MM.1S (cell line): ENCODE data around the gene OR10A5.

Source experiments
- DNase-seq: peaks from one replicate; pipeline ENCODE4 v3.0.0-alpha.2; 2015
- H2AFZ ChIP-seq: fragments of 300-600 bp; sonication (generic); 2 replicates; pipeline ENCODE4 v1.6.0; 2016; ENCODE audit warnings: antibody characterized with exemption, low read length
- H3F3A ChIP-seq: fragments of 300-600 bp; sonication (generic); 2 replicates; pipeline ENCODE4 v1.6.1; 2016; ENCODE audit warnings: mild to moderate bottlenecking, antibody characterized with exemption, low read length, moderate library complexity, mixed read lengths; ENCODE audit not compliant: insufficient read depth
- H3K27ac ChIP-seq: fragments of 300-600 bp; sonication (generic); 2 replicates; pipeline ENCODE4 v1.5.1; 2016; ENCODE audit warnings: mild to moderate bottlenecking, low read length
- H3K27me3 ChIP-seq: fragments of 300-600 bp; sonication (generic); replicated peaks from 2 replicates; pipeline ENCODE4 v1.6.0; 2016; ENCODE audit warnings: low read length; ENCODE audit not compliant: insufficient read depth
- H3K36me3 ChIP-seq: fragments of 300-600 bp; sonication (generic); replicated peaks from 2 replicates; pipeline ENCODE4 v1.6.1; 2016; ENCODE audit warnings: mild to moderate bottlenecking, low read length, mixed read lengths; ENCODE audit not compliant: insufficient read depth
- H3K4me1 ChIP-seq: fragments of 300-600 bp; sonication (generic); 2 replicates; pipeline ENCODE4 v1.6.1; 2016; ENCODE audit warnings: low read length, mixed read lengths
- H3K4me2 ChIP-seq: fragments of 300-600 bp; sonication (generic); 2 replicates; pipeline ENCODE4 v1.6.0; 2016; ENCODE audit warnings: low read depth, low read length
- H3K4me3 ChIP-seq: fragments of 300-600 bp; sonication (generic); 2 replicates; pipeline ENCODE4 v1.5.1; 2016; ENCODE audit warnings: low read length, mixed read lengths
- H3K79me2 ChIP-seq: fragments of 300-600 bp; sonication (generic); 2 replicates; pipeline ENCODE4 v1.6.1; 2016; ENCODE audit warnings: mixed run types, low read length, mixed read lengths
- H3K9ac ChIP-seq: fragments of 300-600 bp; sonication (generic); 2 replicates; pipeline ENCODE4 v1.6.1; 2016; ENCODE audit warnings: low read length, mixed read lengths
- H3K9me2 ChIP-seq: fragments of 300-600 bp; sonication (generic); replicated peaks from 2 replicates; pipeline ENCODE4 v1.6.1; 2016; ENCODE audit warnings: mild to moderate bottlenecking, low read length, mixed read lengths; ENCODE audit not compliant: insufficient read depth
- H3K9me3 ChIP-seq: fragments of 300-600 bp; sonication (generic); replicated peaks from 2 replicates; pipeline ENCODE4 v1.6.1; 2016; ENCODE audit warnings: mild to moderate bottlenecking, low read length, mixed read lengths; ENCODE audit not compliant: insufficient read depth
- H4K20me1 ChIP-seq: fragments of 300-600 bp; sonication (generic); 2 replicates; pipeline ENCODE4 v1.6.1; 2016; ENCODE audit warnings: mild to moderate bottlenecking, low read length, moderate library complexity, mixed read lengths; ENCODE audit not compliant: insufficient read depth
- EZH2 ChIP-seq: fragments of 300-600 bp; sonication (generic); optimal IDR thresholded peaks from 2 replicates; pipeline ENCODE3; 2017; ENCODE audit warnings: low read depth, mild to moderate bottlenecking, antibody characterized with exemption, low read length, mixed read lengths
- EZH2phosphoT487 ChIP-seq: fragments of 300-600 bp; sonication (generic); IDR thresholded peaks from 2 replicates; pipeline ENCODE4 v1.6.1; 2018; ENCODE audit warnings: antibody characterized with exemption, low read length
- TF ChIP-seq, protein P1 (sequence below): fragments of 300-600 bp; sonication (generic); IDR thresholded peaks from 2 replicates; pipeline ENCODE4 v1.5.1; 2016; ENCODE audit warnings: antibody characterized with exemption, low read length, mixed read lengths

The OR10A5 gene

DNA sequence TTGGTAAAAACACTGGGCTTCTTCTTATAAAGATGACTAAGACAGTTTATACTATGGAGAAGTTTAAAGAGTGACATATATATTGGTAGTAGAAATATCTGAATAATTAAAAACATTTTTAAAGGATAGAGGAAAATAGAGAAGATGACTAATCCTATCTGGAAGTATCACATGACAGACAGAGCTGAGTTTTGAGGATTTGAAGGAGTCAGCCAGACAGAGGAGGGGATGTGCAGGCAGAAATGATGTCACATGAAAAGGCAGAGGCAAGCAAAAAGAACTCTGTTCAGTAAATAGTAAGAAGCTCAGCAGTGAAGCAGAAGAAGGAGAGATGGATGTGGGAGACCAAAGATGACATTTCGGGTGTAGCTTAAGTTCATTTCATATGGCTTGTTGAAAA lies 19.0 kb downstream of the OR10A5 start:
- Histone ChIP-seq H4K20me1 (no peaks in the 10 kb centered on the region), H3K9ac (no peak overlapping the region), H3K9me3 (no peaks in the 10 kb centered on the region), H3F3A (no peaks in the 10 kb centered on the region), H3K79me2 (no peaks in the 10 kb centered on the region), H3K4me3 (no peak overlapping the region), H3K4me2 (no peak overlapping the region), H3K4me1 (peaks cover 3% of the 10 kb centered on the region; the same call in 1 of the 2 replicates), H3K27me3 (no peaks in the 10 kb centered on the region), H3K9me2 (no peaks in the 10 kb centered on the region), H3K27ac (no peak overlapping the region), H3K36me3 (no peaks in the 10 kb centered on the region), H2AFZ (no peak overlapping the region)
- no peak for TF ChIP-seq EZH2phosphoT487
- no peak for TF ChIP-seq EZH2
- TF ChIP-seq, protein P1, sequence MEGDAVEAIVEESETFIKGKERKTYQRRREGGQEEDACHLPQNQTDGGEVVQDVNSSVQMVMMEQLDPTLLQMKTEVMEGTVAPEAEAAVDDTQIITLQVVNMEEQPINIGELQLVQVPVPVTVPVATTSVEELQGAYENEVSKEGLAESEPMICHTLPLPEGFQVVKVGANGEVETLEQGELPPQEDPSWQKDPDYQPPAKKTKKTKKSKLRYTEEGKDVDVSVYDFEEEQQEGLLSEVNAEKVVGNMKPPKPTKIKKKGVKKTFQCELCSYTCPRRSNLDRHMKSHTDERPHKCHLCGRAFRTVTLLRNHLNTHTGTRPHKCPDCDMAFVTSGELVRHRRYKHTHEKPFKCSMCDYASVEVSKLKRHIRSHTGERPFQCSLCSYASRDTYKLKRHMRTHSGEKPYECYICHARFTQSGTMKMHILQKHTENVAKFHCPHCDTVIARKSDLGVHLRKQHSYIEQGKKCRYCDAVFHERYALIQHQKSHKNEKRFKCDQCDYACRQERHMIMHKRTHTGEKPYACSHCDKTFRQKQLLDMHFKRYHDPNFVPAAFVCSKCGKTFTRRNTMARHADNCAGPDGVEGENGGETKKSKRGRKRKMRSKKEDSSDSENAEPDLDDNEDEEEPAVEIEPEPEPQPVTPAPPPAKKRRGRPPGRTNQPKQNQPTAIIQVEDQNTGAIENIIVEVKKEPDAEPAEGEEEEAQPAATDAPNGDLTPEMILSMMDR, result no peak
- DNase-seq, result no peak

DNA sequence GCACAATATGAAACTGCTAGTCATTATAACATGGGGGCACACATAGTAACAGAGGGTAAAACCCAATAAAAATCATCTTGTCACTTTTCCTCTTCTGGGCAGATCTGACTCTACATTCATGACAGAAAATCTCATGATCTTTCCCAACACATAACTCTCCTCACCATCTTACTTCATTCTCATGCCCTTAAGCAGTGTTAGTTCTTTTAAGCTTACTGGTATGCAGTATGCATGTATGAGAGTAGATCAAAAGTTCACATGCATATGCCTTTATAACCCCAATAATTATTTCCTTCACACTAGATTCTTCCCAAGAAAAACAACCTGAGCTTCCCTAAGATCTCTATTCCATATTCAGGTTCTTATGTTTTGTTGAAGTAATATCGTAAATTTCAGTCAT lies 25.8 kb downstream of the OR10A5 start:
- TF ChIP-seq EZH2 (no peak), EZH2phosphoT487 (no peak)
- TF ChIP-seq, protein P1, result no peak
- no peaks in the 10 kb centered on the region for H3K27me3 ChIP-seq
- no peaks in the 10 kb centered on the region for H4K20me1 ChIP-seq
- no peaks in the 10 kb centered on the region for H3K36me3 ChIP-seq
- H2AFZ ChIP-seq, result no peak overlapping the region
- H3K9me2 ChIP-seq, result no peaks in the 10 kb centered on the region
- no peaks in the 10 kb centered on the region for H3K9me3 ChIP-seq
- H3K79me2 ChIP-seq, result no peaks in the 10 kb centered on the region
- DNase-seq, result no peak
- peaks cover 5% of the 10 kb centered on the region; the same call in 1 of the 2 replicates for H3K4me1 ChIP-seq
- H3K4me2 ChIP-seq, result no peak overlapping the region
- H3K9ac ChIP-seq, result no peak overlapping the region
- no peak overlapping the region for H3K27ac ChIP-seq
- no peaks in the 10 kb centered on the region for H3F3A ChIP-seq
- H3K4me3 ChIP-seq, result no peak overlapping the region

DNA sequence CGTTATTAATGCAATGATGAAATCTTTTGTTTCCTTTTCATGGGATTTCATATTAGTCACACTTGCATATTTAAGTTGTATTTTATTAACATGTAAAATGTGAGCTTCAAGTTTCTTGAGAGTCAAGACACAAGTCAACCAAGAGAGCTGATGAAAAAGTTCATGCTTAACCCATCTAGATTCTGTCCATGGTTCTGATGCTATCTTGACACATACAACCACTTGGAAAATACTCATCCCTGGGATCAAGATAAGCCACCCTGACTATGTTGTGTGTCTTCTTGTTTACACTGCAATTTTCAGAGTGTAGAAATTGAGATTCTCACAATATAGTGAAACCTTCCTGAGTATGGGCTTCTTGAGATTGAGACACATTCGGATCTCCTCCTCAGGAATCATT lies 30.3 kb downstream of the OR10A5 start:
- DNase-seq, result no peak
- TF ChIP-seq EZH2 (no peak), EZH2phosphoT487 (no peak)
- TF ChIP-seq, protein P1, result no peak
- no peaks in the 10 kb centered on the region for H4K20me1 ChIP-seq

More for the DNA sequence above, 30.3 kb downstream of the OR10A5 start:
- Histone ChIP-seq H3K9ac (no peak overlapping the region), H3K4me3 (no peak overlapping the region), H3K4me2 (no peak overlapping the region), H3K36me3 (no peaks in the 10 kb centered on the region), H3F3A (no peaks in the 10 kb centered on the region), H3K79me2 (no peaks in the 10 kb centered on the region), H3K9me2 (no peaks in the 10 kb centered on the region), H3K27ac (no peak overlapping the region), H3K4me1 (no peaks in the 10 kb centered on the region), H3K9me3 (no peaks in the 10 kb centered on the region), H2AFZ (no peak overlapping the region), H3K27me3 (no peaks in the 10 kb centered on the region)
